Esophagus squamous epithelium (tissue), 4 donors: Measurements from ENCODE around the gene GMDS.

Source experiments
- CTCF ChIP-seq, 6 experiments: fragments of 450-650 bp in 4 of 6; fragments of 200-600 bp in 2 of 6; sonication (generic) in 2 of 6; IDR thresholded peaks; one replicate each; pipeline ENCODE4 v1.5.1; 2016 to 2019; ENCODE audit warnings: antibody characterized with exemption in 6 of 6, mild to moderate bottlenecking in 4 of 6, moderate library complexity in 4 of 6
- POLR2A ChIP-seq, 4 donors: fragments of 450-650 bp; IDR thresholded peaks; one replicate each; pipeline ENCODE4 v1.6.1; 2017; ENCODE audit warnings: antibody characterized with exemption in 4 of 4, mild to moderate bottlenecking in 4 of 4, moderate library complexity in 3 of 4

- TF ChIP-seq CTCF (IDR thresholded peaks at IDR 0.05) (no peak), POLR2A (IDR thresholded peaks at IDR 0.05) (no peak)
Measured at GRCh38 chr6:1770435-1770843, 475.0 kb downstream of the GMDS start.
